ENCODE data around the gene CCNY.
"Not testable (repeated sequence)": the region's sequence is repeated elsewhere in the genome, so short reads cannot be mapped to it uniquely, and the experiment has no call there.

DNA sequence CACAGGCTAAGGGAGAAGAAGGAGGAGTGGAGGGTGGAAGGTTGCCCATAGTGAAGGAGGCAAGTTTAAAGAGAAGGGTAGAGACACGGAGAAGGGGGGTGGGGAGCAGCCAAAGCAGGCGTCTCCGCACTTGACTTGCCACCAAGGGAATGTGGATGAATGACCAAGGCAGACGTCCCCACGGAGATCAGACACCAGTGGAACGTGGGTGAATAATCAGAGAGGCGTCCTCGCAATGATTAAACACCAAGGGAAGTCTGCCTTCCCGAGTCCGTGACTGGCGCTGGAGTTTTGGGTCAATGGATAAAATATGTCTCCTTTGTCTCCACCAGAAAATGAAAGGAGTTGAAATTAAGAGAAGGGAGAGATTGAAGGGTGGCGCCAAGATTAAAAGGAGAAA is 71.4 kb downstream of the CCNY start:
- TF ChIP-seq, protein P1, sequence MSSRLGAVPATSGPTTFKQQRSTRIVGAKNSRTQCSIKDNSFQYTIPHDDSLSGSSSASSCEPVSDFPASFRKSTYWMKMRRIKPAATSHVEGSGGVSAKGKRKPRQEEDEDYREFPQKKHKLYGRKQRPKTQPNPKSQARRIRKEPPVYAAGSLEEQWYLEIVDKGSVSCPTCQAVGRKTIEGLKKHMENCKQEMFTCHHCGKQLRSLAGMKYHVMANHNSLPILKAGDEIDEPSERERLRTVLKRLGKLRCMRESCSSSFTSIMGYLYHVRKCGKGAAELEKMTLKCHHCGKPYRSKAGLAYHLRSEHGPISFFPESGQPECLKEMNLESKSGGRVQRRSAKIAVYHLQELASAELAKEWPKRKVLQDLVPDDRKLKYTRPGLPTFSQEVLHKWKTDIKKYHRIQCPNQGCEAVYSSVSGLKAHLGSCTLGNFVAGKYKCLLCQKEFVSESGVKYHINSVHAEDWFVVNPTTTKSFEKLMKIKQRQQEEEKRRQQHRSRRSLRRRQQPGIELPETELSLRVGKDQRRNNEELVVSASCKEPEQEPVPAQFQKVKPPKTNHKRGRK (CRISPR knock-in tag; IDR thresholded peaks at IDR 0.05; ENCODE audit: borderline replicate concordance): not testable (repeated sequence)
- TF ChIP-seq JUN (CRISPR knock-in tag; IDR thresholded peaks at IDR 0.05): not testable (repeated sequence)

All from WTC11 (cell line).